Stimulated activated naive B cell treated with anti-CD40 and anti-IgM and Interleukin-4, amounts not matched to agents 10 μg/mL and 1 μg/mL and 100 μg/mL, for 72 hours (primary cell): ENCODE results near the gene EP400.
A peak's percentile ranks its signal among the peaks of the same experiment; 100 is the strongest.
"Not testable (repeated sequence)": the region's sequence is repeated elsewhere in the genome, so short reads cannot be mapped to it uniquely, and the experiment has no call there.

ENCODE experiments used
- ATAC-seq, 2 donors: fragments of 150-1000 bp; cut with Tn5 transposase; replicated peaks; 2 replicates each; pipeline ENCODE4 v1.10.0; 2021; ENCODE audit warnings: moderate library complexity in 1 of 2
- DNase-seq: peaks from one replicate; pipeline ENCODE4 v3.0.0; 2021
- H3K27ac Mint-ChIP-seq: one replicate; pipeline ENCODE4 v1.8.0; 2022; ENCODE audit warnings: mild to moderate bottlenecking, mixed read lengths
- H3K27me3 Mint-ChIP-seq, 2 donors: one replicate each; pipeline ENCODE4 v1.8.0; 2022; ENCODE audit warnings: mixed read lengths in 2 of 2
- H3K36me3 Mint-ChIP-seq, 2 donors: one replicate each; pipeline ENCODE4 v1.8.0; 2022; ENCODE audit warnings: mixed read lengths in 2 of 2, mild to moderate bottlenecking in 1 of 2
- H3K4me1 Mint-ChIP-seq, 2 donors: one replicate each; pipeline ENCODE4 v1.8.0; 2022; ENCODE audit warnings: mixed read lengths in 2 of 2, mild to moderate bottlenecking in 1 of 2
- H3K4me3 Mint-ChIP-seq, 2 donors: one replicate each; pipeline ENCODE4 v1.8.0; 2022; ENCODE audit warnings: mild to moderate bottlenecking in 2 of 2, mixed read lengths in 2 of 2, moderate library complexity in 1 of 2
- H3K9me3 Mint-ChIP-seq, 2 donors: one replicate each; pipeline ENCODE4 v1.8.0; 2022; ENCODE audit warnings: mixed read lengths in 2 of 2, mild to moderate bottlenecking in 1 of 2

Gene EP400

DNA sequence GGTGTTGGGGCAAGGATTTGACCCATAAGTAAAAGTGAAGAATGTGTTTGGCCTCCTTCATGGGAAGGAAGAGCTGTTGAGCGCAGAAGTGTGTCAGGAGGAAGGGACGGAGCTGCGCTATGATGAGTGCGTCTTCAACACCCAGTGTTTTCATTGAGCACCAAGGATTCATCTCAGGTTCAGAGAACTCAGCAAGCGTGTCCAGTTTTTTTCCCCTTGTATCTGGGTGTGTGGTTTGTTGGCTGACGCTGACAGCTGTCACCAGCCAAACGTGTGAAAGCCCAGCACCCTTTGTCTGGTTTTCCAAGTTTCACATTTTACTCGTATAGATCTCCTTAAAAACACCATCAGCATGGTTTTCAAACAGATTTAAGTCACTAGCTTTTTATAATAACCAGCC lies 12.3 kb downstream of the EP400 start:
- no peaks in the 10 kb centered on the region for H3K9me3 Mint-ChIP-seq
- no peak overlapping the region for H3K27ac Mint-ChIP-seq
- ATAC-seq (no peak), DNase-seq (no peak)
- peaks cover 6 to 26% of the 10 kb centered on the region in 2 donors for H3K36me3 Mint-ChIP-seq
- no peaks in the 10 kb centered on the region for H3K27me3 Mint-ChIP-seq
- H3K4me1 Mint-ChIP-seq, result peaks cover 31 to 62% of the 10 kb centered on the region in 2 donors
- no peak overlapping the region for H3K4me3 Mint-ChIP-seq

DNA sequence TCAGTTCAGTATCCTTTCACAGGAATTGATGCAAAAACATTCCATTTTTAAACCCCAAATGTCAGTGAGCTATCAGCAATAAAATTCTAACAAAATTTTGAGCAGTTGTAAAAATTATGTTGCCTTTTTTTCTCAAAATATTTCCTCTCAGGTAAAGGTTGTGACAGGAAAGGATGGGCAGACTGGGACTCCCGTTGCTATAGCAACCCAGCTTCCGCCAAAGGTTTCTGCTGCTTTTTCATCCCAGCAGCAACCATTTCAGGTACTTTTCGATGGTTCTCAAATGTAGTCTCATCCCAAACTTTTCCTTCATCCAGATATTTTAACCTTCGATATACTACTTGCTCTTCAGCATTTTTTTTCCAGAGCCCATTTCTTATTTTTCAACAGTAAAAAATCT lies 13.6 kb downstream of the EP400 start:
- peaks cover 29 to 63% of the 10 kb centered on the region in 2 donors for H3K4me1 Mint-ChIP-seq
- no peak overlapping the region for H3K27ac Mint-ChIP-seq
- no peak overlapping the region for H3K4me3 Mint-ChIP-seq
- peaks cover 10 to 28% of the 10 kb centered on the region in 2 donors for H3K36me3 Mint-ChIP-seq
- no peak for ATAC-seq
- no peaks in the 10 kb centered on the region for H3K9me3 Mint-ChIP-seq
- no peaks in the 10 kb centered on the region for H3K27me3 Mint-ChIP-seq
- DNase-seq, result no peak

DNA sequence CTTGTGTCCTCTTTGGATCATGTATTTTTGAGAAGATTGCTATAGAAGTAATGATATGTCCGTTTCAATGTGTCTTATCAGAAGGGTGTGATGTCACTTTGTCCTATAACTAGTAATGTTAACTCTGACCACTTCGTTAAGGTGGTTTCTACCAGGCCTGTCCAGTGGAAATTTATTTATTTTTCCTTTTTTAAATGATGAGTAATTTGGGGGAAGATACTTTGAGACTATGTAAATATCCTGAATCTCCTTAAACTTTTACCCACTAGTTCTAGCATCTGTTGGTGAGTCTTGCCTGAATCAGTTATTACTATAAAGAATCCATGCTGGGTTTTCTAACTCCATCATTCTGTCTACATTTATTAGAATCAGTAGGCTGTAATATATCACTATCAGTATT lies 15.3 kb downstream of the EP400 start:
- DNase-seq (no peak), ATAC-seq (no peak)
- H3K4me1 Mint-ChIP-seq, result peaks cover 18 to 54% of the 10 kb centered on the region in 2 donors
- peaks cover 11 to 36% of the 10 kb centered on the region in 2 donors for H3K36me3 Mint-ChIP-seq
- H3K4me3 Mint-ChIP-seq, result no peak overlapping the region
- no peaks in the 10 kb centered on the region for H3K27me3 Mint-ChIP-seq
- no peak overlapping the region for H3K27ac Mint-ChIP-seq
- no peaks in the 10 kb centered on the region for H3K9me3 Mint-ChIP-seq

DNA sequence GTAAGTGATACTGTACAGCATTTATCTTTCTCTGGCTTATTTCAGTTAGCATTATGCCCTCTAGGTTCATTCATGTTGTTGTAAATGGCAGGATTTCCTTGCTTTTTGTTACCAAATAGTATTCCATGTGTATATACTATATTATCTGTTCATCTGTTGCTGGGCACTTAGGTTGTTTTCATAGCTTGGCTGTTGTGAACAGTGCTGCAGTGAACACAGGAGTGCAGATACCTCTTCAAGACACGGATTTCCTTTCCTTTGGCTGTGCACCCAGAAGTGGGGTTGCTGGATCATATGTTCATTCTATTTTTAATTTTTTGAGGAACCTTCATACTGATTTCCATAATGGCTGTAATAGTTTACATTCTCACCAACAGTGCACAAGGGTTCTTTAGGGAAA lies 21.5 kb downstream of the EP400 start:
- Mint-ChIP-seq H3K9me3 (no peaks in the 10 kb centered on the region), H3K27ac (no peak overlapping the region), H3K36me3 (peaks cover 8 to 19% of the 10 kb centered on the region in 2 donors), H3K4me1 (peaks cover 11 to 48% of the 10 kb centered on the region in 2 donors), H3K4me3 (no peak overlapping the region), H3K27me3 (no peaks in the 10 kb centered on the region)
- ATAC-seq, result no peak
- no peak for DNase-seq

DNA sequence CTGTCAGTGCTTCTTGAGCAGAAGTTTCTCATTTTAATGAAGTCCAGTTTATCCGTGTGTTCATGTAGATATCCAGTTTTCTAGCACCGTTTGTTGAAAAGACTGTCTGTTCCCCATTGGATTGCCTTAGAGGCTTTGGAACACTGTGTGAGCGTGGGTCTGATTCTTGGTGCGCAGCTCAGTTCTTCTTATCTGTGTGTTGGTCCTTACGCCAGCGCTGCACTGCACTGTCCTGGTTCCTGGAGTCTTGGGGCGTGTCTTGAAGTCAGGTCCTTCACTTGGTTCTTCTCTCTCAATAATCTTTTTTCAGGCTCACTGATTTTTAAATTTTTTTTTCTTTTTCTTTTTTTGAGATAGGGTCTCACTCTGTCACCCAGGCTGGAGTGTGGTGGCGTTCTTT lies 25.5 kb downstream of the EP400 start:
- no peak for DNase-seq
- ATAC-seq, result no peak
- peaks cover 8 to 27% of the 10 kb centered on the region in 2 donors for H3K4me1 Mint-ChIP-seq

DNA sequence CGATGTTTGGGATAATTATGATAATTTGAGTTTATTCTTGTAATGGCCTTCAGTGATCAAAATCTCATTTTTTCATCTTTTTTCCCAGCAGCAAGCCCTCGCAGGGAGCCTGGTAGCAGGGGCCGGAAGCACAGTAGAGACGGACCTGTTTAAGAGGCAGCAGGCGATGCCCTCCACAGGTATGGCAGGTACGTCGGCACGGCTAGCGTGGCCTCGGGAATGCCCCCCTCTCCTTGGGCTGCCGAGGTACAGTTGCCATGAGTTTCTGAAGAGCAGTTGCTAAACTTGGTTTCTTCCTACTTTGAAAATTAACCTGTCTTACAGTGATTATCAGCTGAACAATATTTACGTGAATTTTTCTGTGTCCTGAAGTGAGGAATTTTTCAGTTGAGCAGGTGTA lies 29.9 kb downstream of the EP400 start:
- H3K4me1 Mint-ChIP-seq, result peaks cover 8 to 13% of the 10 kb centered on the region in 2 donors
- no peak overlapping the region for H3K4me3 Mint-ChIP-seq
- peaks cover 28 to 44% of the 10 kb centered on the region in 2 donors for H3K36me3 Mint-ChIP-seq
- H3K27me3 Mint-ChIP-seq, result no peaks in the 10 kb centered on the region
- no peaks in the 10 kb centered on the region for H3K9me3 Mint-ChIP-seq
- H3K27ac Mint-ChIP-seq, result no peak overlapping the region
- ATAC-seq (no peak), DNase-seq (no peak)

More for the DNA sequence above, 25.5 kb downstream of the EP400 start:
- peaks cover 14 to 26% of the 10 kb centered on the region in 2 donors for H3K36me3 Mint-ChIP-seq
- H3K27me3 Mint-ChIP-seq, result no peaks in the 10 kb centered on the region
- H3K4me3 Mint-ChIP-seq, result no peak overlapping the region
- no peaks in the 10 kb centered on the region for H3K9me3 Mint-ChIP-seq
- H3K27ac Mint-ChIP-seq, result no peak overlapping the region

DNA sequence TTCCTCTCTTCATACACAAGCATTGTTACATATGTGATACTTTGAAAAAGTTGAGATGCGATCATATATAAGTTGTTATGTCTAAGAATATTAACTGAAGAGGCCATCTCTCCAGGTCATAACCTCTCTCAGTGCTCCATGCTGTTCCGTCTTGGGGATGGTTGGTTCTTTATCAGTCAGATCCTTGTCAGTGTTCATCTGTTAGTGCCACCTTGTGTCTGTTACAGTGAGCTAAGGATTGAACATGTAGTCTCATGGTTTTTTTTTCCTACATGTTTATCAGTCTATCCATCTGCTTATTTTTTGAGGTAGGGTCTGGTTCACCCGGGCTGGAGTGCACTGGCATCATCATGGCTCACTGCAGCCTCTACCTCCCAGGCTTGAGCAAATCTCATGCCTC lies 30.5 kb downstream of the EP400 start:
- Mint-ChIP-seq H3K36me3 (peaks cover 30 to 42% of the 10 kb centered on the region in 2 donors), H3K9me3 (no peaks in the 10 kb centered on the region), H3K27ac (peak overlapping the region; percentile 25), H3K4me1 (peaks cover 7 to 10% of the 10 kb centered on the region in 2 donors), H3K4me3 (no peak overlapping the region), H3K27me3 (no peaks in the 10 kb centered on the region)
- DNase-seq (no peak), ATAC-seq (no peak)

DNA sequence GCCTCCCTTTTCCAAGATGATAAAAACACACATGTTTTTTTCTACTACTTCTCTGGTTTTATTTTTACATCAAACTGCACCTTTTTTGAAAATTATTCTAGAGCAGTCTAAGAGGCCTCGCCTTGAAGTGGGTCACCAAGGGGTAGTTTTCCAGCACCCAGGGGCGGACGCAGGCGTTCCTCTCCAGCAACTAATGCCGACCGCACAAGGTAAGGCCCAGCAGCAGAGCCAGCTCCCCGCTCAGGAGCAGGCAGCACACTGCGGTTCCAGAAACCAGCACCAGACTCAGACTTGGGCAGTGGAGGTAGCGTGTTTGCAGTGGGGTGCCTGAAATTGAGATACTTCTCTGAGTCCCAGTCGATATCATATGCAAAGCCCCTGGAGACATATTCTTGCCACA lies 31.6 kb downstream of the EP400 start:
- Mint-ChIP-seq H3K4me1 (peaks cover 0 to 6% of the 10 kb centered on the region in 2 donors), H3K4me3 (no peak overlapping the region), H3K9me3 (no peaks in the 10 kb centered on the region), H3K36me3 (peaks cover 31 to 44% of the 10 kb centered on the region in 2 donors), H3K27me3 (no peaks in the 10 kb centered on the region), H3K27ac (no peak overlapping the region)
- DNase-seq (no peak), ATAC-seq (no peak)

DNA sequence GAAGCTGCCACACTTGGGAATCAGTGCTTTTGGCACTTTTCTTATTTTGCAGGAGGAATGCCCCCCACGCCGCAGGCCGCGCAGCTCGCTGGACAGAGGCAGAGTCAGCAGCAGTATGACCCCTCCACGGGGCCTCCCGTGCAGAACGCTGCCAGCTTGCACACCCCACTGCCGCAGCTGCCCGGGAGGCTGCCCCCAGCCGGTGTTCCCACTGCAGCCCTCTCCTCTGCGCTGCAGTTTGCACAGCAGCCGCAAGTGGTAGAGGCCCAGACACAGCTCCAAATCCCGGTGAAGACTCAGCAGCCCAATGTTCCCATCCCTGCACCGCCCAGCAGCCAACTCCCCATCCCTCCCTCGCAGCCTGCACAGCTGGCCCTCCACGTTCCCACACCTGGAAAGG lies 32.3 kb downstream of the EP400 start:
- no peak overlapping the region for H3K4me3 Mint-ChIP-seq
- DNase-seq (no peak), ATAC-seq (no peak)
- peaks cover 0 to 6% of the 10 kb centered on the region in 2 donors for H3K4me1 Mint-ChIP-seq
- peaks cover 36 to 50% of the 10 kb centered on the region in 2 donors for H3K36me3 Mint-ChIP-seq
- H3K27ac Mint-ChIP-seq, result peak overlapping the region; percentile 14
- no peaks in the 10 kb centered on the region for H3K9me3 Mint-ChIP-seq
- H3K27me3 Mint-ChIP-seq, result no peaks in the 10 kb centered on the region

DNA sequence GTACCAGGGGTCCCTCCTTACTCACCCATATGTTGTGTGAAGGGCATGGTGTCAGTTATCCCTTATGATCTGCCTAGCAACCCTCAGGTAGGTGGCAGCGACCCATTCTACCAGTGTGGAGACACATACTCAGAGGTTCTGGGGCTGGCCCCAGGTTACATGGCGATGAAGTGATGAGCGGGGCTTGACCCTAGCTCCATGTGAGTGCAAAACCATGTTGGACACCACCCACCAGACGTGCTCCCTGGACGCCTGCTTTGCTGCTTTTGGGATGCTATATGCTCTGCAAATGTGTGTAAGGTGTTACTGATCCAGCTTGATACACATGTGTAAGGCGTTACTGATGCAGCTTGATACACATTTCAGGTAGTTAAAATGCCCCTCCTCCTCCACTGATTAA lies 33.3 kb downstream of the EP400 start:
- DNase-seq, result no peak
- no peak for ATAC-seq
- H3K27me3 Mint-ChIP-seq, result no peaks in the 10 kb centered on the region
- peaks cover 38 to 52% of the 10 kb centered on the region in 2 donors for H3K36me3 Mint-ChIP-seq
- H3K4me1 Mint-ChIP-seq, result peaks cover 0 to 8% of the 10 kb centered on the region in 2 donors
- H3K4me3 Mint-ChIP-seq, result no peak overlapping the region
- H3K27ac Mint-ChIP-seq, result no peak overlapping the region
- no peaks in the 10 kb centered on the region for H3K9me3 Mint-ChIP-seq

DNA sequence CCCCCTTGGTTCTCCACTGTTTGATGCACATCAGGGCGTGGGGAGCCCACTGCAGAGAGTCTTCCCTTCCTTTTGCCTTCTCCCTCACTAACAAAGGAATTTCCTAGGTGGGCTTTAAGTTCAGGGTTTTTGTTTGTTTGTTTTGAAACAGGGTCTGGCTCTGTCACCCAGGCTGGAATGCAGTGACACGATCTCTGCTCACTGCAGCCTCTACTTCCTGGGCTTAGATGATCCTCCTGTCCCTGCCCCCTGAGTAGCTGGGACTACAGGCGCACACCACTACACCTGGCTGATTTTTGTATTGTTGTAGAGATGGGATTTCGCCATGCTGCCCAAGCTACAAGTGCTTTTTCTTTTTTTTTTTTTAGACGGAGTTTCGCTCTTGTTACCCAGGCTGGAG lies 33.8 kb downstream of the EP400 start:
- Mint-ChIP-seq H3K9me3 (no peaks in the 10 kb centered on the region), H3K36me3 (peaks cover 40 to 52% of the 10 kb centered on the region in 2 donors), H3K4me3 (no peak overlapping the region), H3K27ac (no peak overlapping the region), H3K27me3 (no peaks in the 10 kb centered on the region), H3K4me1 (peaks cover 0 to 5% of the 10 kb centered on the region in 2 donors)
- DNase-seq, result no peak
- ATAC-seq, result no peak

DNA sequence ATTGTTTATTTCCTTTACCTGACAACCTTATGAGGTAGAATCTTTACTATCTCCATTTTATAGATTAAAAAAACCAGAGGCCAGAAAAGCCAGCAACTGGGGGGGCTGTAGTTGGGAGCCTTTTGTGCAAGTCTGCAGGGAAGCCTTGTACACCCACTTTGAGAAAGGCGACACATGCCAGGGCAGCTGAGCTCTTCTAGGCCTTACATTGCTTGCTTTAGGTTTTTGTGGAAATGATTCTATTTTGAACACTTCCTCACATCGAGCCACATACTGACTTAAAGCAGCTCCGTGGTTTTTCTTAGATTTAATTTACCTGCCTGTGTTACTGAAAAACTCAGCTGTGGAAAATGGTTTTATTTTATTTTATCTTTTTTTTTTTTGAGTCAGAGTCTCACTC lies 34.6 kb downstream of the EP400 start:
- H3K36me3 Mint-ChIP-seq, result peaks cover 47 to 58% of the 10 kb centered on the region in 2 donors
- H3K27me3 Mint-ChIP-seq, result no peaks in the 10 kb centered on the region
- ATAC-seq, result no peak

DNA sequence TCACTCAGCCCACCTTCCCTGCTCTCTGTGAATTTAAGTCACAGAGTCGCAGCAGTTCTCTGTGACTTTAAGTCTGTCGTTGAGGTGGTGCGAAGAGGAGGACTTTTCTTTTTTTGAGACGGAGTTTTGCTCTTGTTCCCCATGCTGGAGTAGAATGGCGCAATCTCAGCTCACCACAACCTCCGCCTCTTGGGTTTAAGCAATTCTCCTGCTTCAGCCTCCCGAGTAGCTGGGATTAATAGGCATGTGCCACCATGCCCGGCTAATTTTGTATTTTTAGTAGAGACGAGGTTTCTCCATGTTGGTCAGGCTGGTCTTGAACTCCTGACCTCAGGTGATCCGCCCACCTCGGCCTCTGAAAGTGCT lies 35.8 kb downstream of the EP400 start:
- H3K27me3 Mint-ChIP-seq, DNase-seq, H3K9me3 Mint-ChIP-seq, H3K4me1 Mint-ChIP-seq, ATAC-seq, H3K27ac Mint-ChIP-seq, H3K4me3 Mint-ChIP-seq: not testable (repeated sequence)
- H3K36me3 Mint-ChIP-seq, result peaks cover 49 to 57% of the 10 kb centered on the region in 2 donors

More for the DNA sequence above, 34.6 kb downstream of the EP400 start:
- DNase-seq, result no peak
- no peak overlapping the region for H3K27ac Mint-ChIP-seq
- peaks cover 0 to 5% of the 10 kb centered on the region in 2 donors for H3K4me1 Mint-ChIP-seq
- no peaks in the 10 kb centered on the region for H3K9me3 Mint-ChIP-seq
- no peak overlapping the region for H3K4me3 Mint-ChIP-seq

DNA sequence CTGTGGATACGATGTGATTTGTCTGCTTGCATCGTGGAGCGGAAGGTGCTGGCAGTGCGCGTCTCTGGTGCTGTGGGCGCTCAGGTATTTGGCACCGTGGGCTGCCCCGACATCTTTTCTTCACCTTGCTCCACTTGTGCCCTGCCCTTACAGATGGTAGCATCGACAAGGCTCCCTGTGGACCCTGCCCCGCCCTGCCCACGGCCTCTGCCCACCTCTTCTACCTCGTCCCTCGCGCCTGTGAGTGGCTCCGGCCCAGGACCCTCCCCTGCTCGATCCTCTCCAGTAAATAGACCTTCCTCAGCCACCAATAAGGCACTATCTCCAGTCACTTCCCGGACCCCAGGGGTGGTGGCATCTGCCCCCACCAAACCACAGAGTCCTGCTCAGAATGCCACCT lies 36.6 kb downstream of the EP400 start:
- Mint-ChIP-seq H3K27ac (peak overlapping the region; percentile 78), H3K4me3 (no peak overlapping the region), H3K9me3 (no peaks in the 10 kb centered on the region), H3K27me3 (no peaks in the 10 kb centered on the region), H3K36me3 (peaks cover 51 to 57% of the 10 kb centered on the region in 2 donors), H3K4me1 (peaks cover 0 to 5% of the 10 kb centered on the region in 2 donors)
- ATAC-seq (no peak), DNase-seq (no peak)

DNA sequence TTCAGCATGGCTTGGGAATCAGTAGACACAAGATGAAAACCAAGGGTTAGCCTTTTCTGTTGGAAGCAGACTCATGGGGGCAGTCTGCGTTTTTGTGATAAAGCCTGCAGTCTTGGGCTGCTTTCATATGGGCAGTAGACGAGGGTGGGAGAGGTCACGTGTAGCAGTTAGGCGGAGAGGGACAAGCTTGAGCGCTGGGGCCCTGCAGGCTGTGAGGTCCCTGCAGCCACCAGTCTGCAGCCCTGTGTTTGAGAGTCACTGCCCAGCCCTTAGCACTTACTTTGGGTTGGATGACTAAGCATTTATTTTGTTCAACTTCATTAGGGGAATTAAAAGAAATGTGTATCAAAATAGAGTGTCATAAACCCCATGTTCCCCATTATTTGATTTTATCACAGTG lies 37.2 kb downstream of the EP400 start:
- no peak for ATAC-seq

DNA sequence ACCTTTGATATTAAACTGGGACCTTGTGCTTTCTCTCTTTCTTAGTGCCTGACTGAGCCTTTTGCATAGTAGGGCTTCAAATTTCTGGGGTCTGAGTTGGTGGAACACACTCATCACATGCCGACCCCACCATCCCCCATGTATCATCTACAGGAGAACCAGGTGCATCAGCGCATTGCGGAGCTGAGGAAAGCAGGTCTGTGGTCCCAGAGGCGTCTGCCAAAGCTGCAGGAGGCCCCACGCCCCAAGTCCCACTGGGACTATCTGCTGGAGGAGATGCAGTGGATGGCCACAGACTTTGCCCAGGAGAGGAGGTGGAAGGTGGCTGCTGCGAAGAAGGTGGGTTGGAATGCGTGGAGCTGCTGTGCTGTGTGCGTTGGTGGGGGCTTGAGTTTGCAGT lies 37.8 kb downstream of the EP400 start:
- H3K27me3 Mint-ChIP-seq, result no peaks in the 10 kb centered on the region
- ATAC-seq, result no peak
- no peaks in the 10 kb centered on the region for H3K9me3 Mint-ChIP-seq
- H3K36me3 Mint-ChIP-seq, result peaks cover 51 to 54% of the 10 kb centered on the region in 2 donors
- no peak overlapping the region for H3K4me3 Mint-ChIP-seq
- peaks cover 0 to 3% of the 10 kb centered on the region in 2 donors for H3K4me1 Mint-ChIP-seq
- peak overlapping the region; percentile 31 for H3K27ac Mint-ChIP-seq
- no peak for DNase-seq

More for the DNA sequence above, 37.2 kb downstream of the EP400 start:
- Mint-ChIP-seq H3K9me3 (no peaks in the 10 kb centered on the region), H3K27ac (peak overlapping the region; percentile 78), H3K4me3 (no peak overlapping the region), H3K4me1 (peaks cover 0 to 3% of the 10 kb centered on the region in 2 donors), H3K36me3 (peaks cover 49 to 52% of the 10 kb centered on the region in 2 donors), H3K27me3 (no peaks in the 10 kb centered on the region)
- no peak for DNase-seq
